Ishikawa (cell line): ENCODE data around the gene TNRC6B.

Experiments
- CEBPB ChIP-seq: IDR thresholded peaks from 2 replicates; pipeline ENCODE4 v1.6.1; 2012
- CREB1 ChIP-seq: IDR thresholded peaks from 2 replicates; pipeline ENCODE4 v1.6.1; 2012; ENCODE audit warnings: low read depth
- EGR1 ChIP-seq: IDR thresholded peaks from 2 replicates; pipeline ENCODE4 v1.6.1; 2012
- EP300 ChIP-seq: IDR thresholded peaks from 2 replicates; pipeline ENCODE4 v1.6.1; 2012; ENCODE audit warnings: borderline replicate concordance
- FOXM1 ChIP-seq: IDR thresholded peaks from 2 replicates; pipeline ENCODE4 v1.6.1; 2012; ENCODE audit warnings: low read depth, borderline replicate concordance
- MAX ChIP-seq: IDR thresholded peaks from 2 replicates; pipeline ENCODE4 v1.6.1; 2012
- NFIC ChIP-seq: IDR thresholded peaks from 2 replicates; pipeline ENCODE4 v1.6.1; 2012
- RAD21 ChIP-seq: IDR thresholded peaks from 2 replicates; pipeline ENCODE4 v1.6.1; 2012; ENCODE audit warnings: low read depth
- REST ChIP-seq: IDR thresholded peaks from 2 replicates; pipeline ENCODE4 v1.6.1; 2012; ENCODE audit warnings: low read depth, mild to moderate bottlenecking
- TAF1 ChIP-seq: IDR thresholded peaks from 2 replicates; pipeline ENCODE4 v1.6.1; 2012; ENCODE audit warnings: low read depth, mild to moderate bottlenecking
- TCF12 ChIP-seq: IDR thresholded peaks from 2 replicates; pipeline ENCODE4 v1.6.1; 2012; ENCODE audit warnings: low read depth
- TEAD4 ChIP-seq: IDR thresholded peaks from 2 replicates; pipeline ENCODE4 v1.6.1; 2012
- USF1 ChIP-seq: IDR thresholded peaks from 2 replicates; pipeline ENCODE4 v1.6.1; 2012
- YY1 ChIP-seq: IDR thresholded peaks from 2 replicates; pipeline ENCODE4 v1.6.1; 2012; ENCODE audit warnings: low read depth
- ZBTB7A ChIP-seq: IDR thresholded peaks from 2 replicates; pipeline ENCODE4 v1.6.1; 2012; ENCODE audit warnings: low read depth

The TNRC6B gene

GRCh38 chr22:40147388-40148176 is 30.1 kb upstream of the TNRC6B start:
- TF ChIP-seq CEBPB (no peak), CREB1 (no peak), TEAD4 (no peak), USF1 (no peak), MAX (no peak), TAF1 (no peak), FOXM1 (no peak), ZBTB7A (no peak), RAD21 (no peak), REST (no peak), TCF12 (no peak), EGR1 (no peak), EP300 (no peak), NFIC (no peak)

- no peak for TF ChIP-seq ZBTB7A
- TF ChIP-seq NFIC: no peak
- TF ChIP-seq MAX: no peak
- no peak for TF ChIP-seq TCF12
- TF ChIP-seq FOXM1: no peak
- TF ChIP-seq TEAD4: no peak
- no peak for TF ChIP-seq YY1
These were observed 24.5 kb upstream of the TNRC6B start for GRCh38 chr22:40153192-40153591.

GRCh38 chr22:40153705-40154104 is 24.0 kb upstream of the TNRC6B start:
- TF ChIP-seq TAF1 (no peak), CREB1 (no peak), TCF12 (no peak), RAD21 (no peak), CEBPB (no peak), EP300 (no peak)

- TF ChIP-seq USF1 (no peak), FOXM1 (no peak), CEBPB (peak; percentile 36; the same call in 1 of the 2 replicates), RAD21 (peak; percentile 40), MAX (0 out of 2 replicates have a peak, but pooled peaks have one; percentile 37)
These were observed 21.7 kb upstream of the TNRC6B start for GRCh38 chr22:40156001-40156516.

GRCh38 chr22:40157330-40157945 is 20.3 kb upstream of the TNRC6B start:
- no peak for TF ChIP-seq CREB1
- no peak for TF ChIP-seq TCF12
- no peak for TF ChIP-seq MAX
- no peak for TF ChIP-seq TEAD4
- no peak for TF ChIP-seq TAF1
- TF ChIP-seq NFIC: no peak
- TF ChIP-seq EP300: no peak
- TF ChIP-seq RAD21: no peak

- TF ChIP-seq CREB1: no peak
- no peak for TF ChIP-seq FOXM1
- no peak for TF ChIP-seq NFIC
- no peak for TF ChIP-seq MAX
- no peak for TF ChIP-seq REST
- no peak for TF ChIP-seq TEAD4
- no peak for TF ChIP-seq RAD21
These were observed 16.5 kb upstream of the TNRC6B start for GRCh38 chr22:40161194-40161593.
